ENCODE data around the gene MAPK10.

The MAPK10 gene

GRCh38 chr4:86272669-86273068, 87.2 kb downstream of the MAPK10 start:
- DNase-seq (ENCODE audit: low read depth): no peak

GRCh38 chr4:86271057-86271456, 88.8 kb downstream of the MAPK10 start:
- DNase-seq (ENCODE audit: low read depth): no peak
- no peak for TF ChIP-seq CTCF (IDR thresholded peaks at IDR 0.05; ENCODE audit: low read length, missing control alignments)

More at GRCh38 chr4:86272669-86273068, 87.2 kb downstream of the MAPK10 start:
- no peak for TF ChIP-seq CTCF (IDR thresholded peaks at IDR 0.05; ENCODE audit: low read length, missing control alignments)
- H3K4me3 ChIP-seq (replicated peaks; ENCODE audit: low read depth, low read length): no peak overlapping the region

DNA sequence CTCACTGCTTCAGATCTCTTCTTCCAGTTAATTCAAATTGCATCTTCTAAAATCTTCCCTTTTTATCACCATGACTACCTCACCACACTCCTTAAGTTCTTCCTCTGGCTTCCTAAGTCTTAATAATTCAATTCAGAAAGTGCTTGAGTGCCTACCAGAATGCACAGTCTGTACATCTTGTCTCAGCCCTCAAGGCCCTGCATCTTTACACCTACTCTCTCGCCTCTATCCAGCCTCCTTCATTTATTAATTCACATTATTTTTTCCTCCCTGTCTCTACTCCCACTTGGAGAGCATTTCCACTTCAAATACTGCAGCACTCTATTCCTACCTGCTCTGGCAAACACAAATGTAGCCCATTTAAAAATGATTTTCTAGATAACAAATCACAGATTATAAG, 90.5 kb downstream of the MAPK10 start:
- no peak for TF ChIP-seq CTCF (IDR thresholded peaks at IDR 0.05; ENCODE audit: low read length, missing control alignments)
- H3K4me3 ChIP-seq (replicated peaks; ENCODE audit: low read depth, low read length): no peak overlapping the region
- no peak for DNase-seq (ENCODE audit: low read depth)

More at GRCh38 chr4:86271057-86271456, 88.8 kb downstream of the MAPK10 start:
- H3K4me3 ChIP-seq (replicated peaks; ENCODE audit: low read depth, low read length): no peak overlapping the region

- no peak for TF ChIP-seq CTCF (IDR thresholded peaks at IDR 0.05; ENCODE audit: low read length, missing control alignments)
- DNase-seq (ENCODE audit: low read depth): no peak
- no peak overlapping the region for H3K4me3 ChIP-seq (replicated peaks; ENCODE audit: low read depth, low read length)
These were observed 95.6 kb downstream of the MAPK10 start for GRCh38 chr4:86264241-86264640.

DNA sequence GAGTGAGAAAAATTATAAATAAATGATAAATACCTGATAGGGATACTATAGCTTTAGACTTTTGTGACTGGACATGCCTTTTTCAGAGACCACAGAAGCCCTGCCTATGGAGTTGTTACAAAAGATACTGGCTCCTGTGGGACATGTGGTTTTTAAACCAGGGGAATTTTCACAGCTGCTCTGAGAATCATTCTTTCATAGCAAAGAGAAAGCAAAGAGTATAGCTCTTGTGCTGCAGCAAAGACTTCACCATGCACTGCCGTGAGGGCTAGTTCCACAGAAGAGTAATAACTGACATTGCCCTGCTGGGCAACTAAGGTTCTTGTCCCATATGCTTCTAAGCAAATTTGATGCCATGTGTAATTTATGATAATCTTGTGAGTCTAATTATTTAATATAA, 98.2 kb downstream of the MAPK10 start:
- no peak for DNase-seq (ENCODE audit: low read depth)
- H3K4me3 ChIP-seq (replicated peaks; ENCODE audit: low read depth, low read length): no peak overlapping the region
- TF ChIP-seq CTCF (IDR thresholded peaks at IDR 0.05; ENCODE audit: low read length, missing control alignments): no peak

DNA sequence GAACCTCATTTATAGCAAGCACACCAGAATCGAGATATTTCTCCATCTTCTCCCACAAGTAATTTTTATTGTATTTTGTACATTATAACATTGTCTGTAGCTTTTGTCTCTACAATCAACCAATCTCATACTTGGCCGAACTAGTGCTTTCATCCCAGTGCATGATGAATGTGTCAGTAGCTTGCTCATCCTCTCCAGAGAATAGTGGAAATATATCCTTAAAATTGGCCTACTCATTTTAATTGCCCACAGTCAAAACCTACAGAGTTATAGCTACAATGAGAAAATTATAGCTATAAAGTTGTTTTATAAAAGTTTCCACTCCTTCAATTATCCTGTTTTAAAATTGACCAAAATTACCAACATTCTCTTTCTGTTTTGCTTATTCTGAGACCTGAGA, 103.8 kb downstream of the MAPK10 start:
- no peak for DNase-seq (ENCODE audit: low read depth)

More for the DNA sequence above, 103.8 kb downstream of the MAPK10 start:
- no peak overlapping the region for H3K4me3 ChIP-seq (replicated peaks; ENCODE audit: low read depth, low read length)
- TF ChIP-seq CTCF (IDR thresholded peaks at IDR 0.05; ENCODE audit: low read length, missing control alignments): no peak
